Tibial artery (tissue), 4 donors: Measurements from ENCODE around the gene PMEPA1.

Experiments
- DNase-seq, 2 donors: peaks; one replicate each; pipeline ENCODE4 v3.0.0-alpha.2; 2019
- H3K27ac ChIP-seq, 2 donors: fragments of 200-600 bp; sonication (generic) in 1 of 2; 1 replicate in 1 of 2; 2 replicates in 1 of 2; pipeline ENCODE4 v1.5.1; 2018 to 2019; ENCODE audit warnings: mild to moderate bottlenecking in 1 of 2
- H3K27me3 ChIP-seq, 2 donors: fragments of 200-600 bp; sonication (generic) in 1 of 2; one replicate each; pipeline versions ENCODE4 v1.5.1 to v1.6.0; 2016 to 2019
- H3K36me3 ChIP-seq, 3 donors: fragments of 200-600 bp; sonication (generic) in 2 of 3; one replicate each; pipeline ENCODE4 v1.5.1; 2016 to 2019; ENCODE audit warnings: mild to moderate bottlenecking in 2 of 3
- H3K4me1 ChIP-seq, 4 donors: fragments of 200-600 bp; sonication (generic) in 2 of 4; 1 replicate in 3 of 4; 2 replicates in 1 of 4; pipeline ENCODE4 v1.5.1; 2016 to 2019
- H3K4me3 ChIP-seq, 2 donors: fragments of 200-600 bp; sonication (generic) in 1 of 2; 1 replicate in 1 of 2; 2 replicates in 1 of 2; pipeline ENCODE4 v1.5.1; 2018 to 2019; ENCODE audit warnings: mild to moderate bottlenecking in 2 of 2
- H3K9me3 ChIP-seq, 3 donors: fragments of 200-600 bp; sonication (generic) in 1 of 3; one replicate each; pipeline ENCODE4 v1.5.1; 2016 to 2019
- intact Hi-C: fragments of 100-400 bp; cut with DNase I; formaldehyde crosslinking; loops from one replicate; pipeline ENCODE4 v1.15.0; 2023; ENCODE audit warnings: low total_unique reads
- TF ChIP-seq, protein P1 (sequence below), 2 experiments: fragments of 200-600 bp in 1 of 2; fragments of 450-650 bp in 1 of 2; IDR thresholded peaks; one replicate each; pipeline ENCODE4 v1.5.1; 2017 to 2019; ENCODE audit warnings: antibody characterized with exemption in 2 of 2, mild to moderate bottlenecking in 1 of 2, moderate library complexity in 1 of 2

PMEPA1 gene

DNA sequence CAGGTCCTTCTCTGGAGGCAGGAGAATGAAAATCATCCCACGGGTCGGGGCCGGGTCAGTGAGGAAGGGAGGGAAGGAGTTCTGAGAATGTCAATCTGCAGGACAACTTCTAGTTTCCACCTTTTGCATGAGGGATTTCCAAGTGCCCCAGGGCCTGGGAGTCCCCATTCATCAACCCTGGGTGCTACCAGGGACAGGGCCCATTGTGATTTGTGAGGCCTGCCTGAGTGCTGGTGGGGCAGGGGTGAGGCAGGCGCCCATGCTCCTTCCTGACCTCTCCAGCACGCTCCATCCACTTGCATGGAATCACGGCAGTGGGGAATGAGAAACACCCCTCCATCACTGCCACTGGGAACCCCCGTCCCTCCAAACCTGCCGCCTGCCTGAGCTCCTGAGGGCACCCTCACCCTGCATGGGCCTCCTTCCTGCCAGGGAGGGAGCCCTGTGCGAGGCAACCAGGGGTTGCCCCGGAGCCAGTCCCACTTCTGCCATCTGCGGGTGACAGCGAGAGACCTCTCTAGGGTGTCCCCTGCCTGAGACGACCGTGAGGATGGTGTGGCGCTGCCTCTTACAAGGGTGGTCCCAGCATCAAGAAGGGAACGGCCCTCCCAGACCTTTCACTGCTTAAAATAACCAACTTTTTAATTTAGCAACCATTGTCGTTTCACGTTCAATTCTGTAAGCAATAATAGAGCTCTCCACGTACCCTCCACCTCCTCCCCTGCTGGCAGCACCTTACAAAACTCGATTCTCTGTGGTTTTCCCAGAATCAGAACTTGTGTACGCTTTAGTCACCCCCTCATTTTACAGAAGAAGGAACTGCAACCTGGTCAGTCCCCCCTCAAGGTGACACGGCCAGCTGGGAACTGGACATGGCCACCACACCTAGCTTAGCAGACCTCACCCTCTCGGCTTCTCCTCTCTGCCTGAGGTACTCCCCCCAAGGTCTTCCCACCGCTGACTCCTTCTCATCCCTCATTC lies 28.6 kb downstream of the PMEPA1 start:
- DNase-seq: no peak
- Histone ChIP-seq H3K4me1 (peaks cover 0 to 100% (median 75%) of the 10 kb centered on the region in 4 donors), H3K36me3 (no peaks in the 10 kb centered on the region), H3K9me3 (no peaks in the 10 kb centered on the region), H3K27ac (peak overlapping the region; percentile 67 to 78), H3K4me3 (no peak overlapping the region), H3K27me3 (no peaks in the 10 kb centered on the region)
- TF ChIP-seq, protein P1, sequence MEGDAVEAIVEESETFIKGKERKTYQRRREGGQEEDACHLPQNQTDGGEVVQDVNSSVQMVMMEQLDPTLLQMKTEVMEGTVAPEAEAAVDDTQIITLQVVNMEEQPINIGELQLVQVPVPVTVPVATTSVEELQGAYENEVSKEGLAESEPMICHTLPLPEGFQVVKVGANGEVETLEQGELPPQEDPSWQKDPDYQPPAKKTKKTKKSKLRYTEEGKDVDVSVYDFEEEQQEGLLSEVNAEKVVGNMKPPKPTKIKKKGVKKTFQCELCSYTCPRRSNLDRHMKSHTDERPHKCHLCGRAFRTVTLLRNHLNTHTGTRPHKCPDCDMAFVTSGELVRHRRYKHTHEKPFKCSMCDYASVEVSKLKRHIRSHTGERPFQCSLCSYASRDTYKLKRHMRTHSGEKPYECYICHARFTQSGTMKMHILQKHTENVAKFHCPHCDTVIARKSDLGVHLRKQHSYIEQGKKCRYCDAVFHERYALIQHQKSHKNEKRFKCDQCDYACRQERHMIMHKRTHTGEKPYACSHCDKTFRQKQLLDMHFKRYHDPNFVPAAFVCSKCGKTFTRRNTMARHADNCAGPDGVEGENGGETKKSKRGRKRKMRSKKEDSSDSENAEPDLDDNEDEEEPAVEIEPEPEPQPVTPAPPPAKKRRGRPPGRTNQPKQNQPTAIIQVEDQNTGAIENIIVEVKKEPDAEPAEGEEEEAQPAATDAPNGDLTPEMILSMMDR (IDR thresholded peaks at IDR 0.05): no peak
- intact Hi-C loops: no loop called here

DNA sequence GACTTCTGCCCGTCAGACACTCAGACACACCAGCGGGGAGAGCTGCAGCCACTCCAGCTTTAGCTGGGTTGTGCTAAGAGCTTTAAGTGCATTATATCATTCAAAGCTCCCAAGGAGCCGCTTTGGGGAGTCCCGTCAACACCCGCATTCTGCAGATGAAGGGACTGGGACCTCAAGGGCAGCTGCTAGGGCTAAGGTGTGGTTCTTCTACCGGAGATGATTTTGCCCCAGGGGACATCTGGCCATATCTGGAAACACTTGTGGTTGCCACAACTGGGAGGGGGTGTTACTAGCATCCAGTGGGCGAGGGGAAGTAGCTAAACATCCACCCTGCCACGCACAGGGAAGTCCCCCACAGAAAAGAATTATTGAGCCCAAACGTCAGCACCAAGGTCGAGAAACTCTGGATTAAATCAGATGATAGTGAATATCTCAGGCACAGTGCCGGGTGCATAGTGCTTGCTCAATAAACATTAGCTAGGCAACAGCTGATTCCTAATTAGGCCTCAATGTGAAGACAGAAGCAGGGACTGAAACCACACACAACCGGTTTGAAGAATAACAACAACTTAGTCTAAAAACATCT lies 29.6 kb downstream of the PMEPA1 start:
- TF ChIP-seq, protein P1 (IDR thresholded peaks at IDR 0.05): no peak
- no peak for DNase-seq
- Histone ChIP-seq H3K4me3 (no peak overlapping the region), H3K27me3 (no peaks in the 10 kb centered on the region), H3K9me3 (no peaks in the 10 kb centered on the region), H3K27ac (peak overlapping the region; percentile 67 to 78), H3K36me3 (no peaks in the 10 kb centered on the region), H3K4me1 (peaks cover 0 to 100% (median 74%) of the 10 kb centered on the region in 4 donors)
- intact Hi-C loops: no loop called here

DNA sequence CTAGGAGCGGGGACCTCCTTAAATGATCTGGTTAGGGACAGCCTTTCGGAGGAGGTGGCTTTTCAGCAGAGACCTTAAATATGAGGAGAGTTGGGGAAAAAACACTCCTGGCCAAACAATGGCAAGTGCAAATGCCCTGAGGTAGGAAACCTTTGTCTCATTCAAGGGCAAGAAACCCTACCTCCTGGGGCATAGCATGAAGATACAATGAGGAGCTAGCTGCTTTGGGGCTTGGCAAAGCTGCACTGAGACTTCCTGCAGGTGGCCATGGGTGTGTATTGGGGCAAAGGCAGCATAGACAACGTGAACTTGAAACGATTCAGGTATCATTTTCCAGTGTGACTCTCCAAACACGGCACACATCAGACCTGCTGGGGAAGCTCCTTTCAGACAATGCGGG lies 30.7 kb downstream of the PMEPA1 start:
- Histone ChIP-seq H3K27me3 (no peaks in the 10 kb centered on the region), H3K4me3 (no peak overlapping the region), H3K4me1 (peaks cover 0 to 100% (median 70%) of the 10 kb centered on the region in 4 donors), H3K27ac (no peak overlapping the region), H3K36me3 (no peaks in the 10 kb centered on the region), H3K9me3 (no peaks in the 10 kb centered on the region)
- intact Hi-C loops: no loop called here
- TF ChIP-seq, protein P1 (IDR thresholded peaks at IDR 0.05): no peak
- no peak for DNase-seq

DNA sequence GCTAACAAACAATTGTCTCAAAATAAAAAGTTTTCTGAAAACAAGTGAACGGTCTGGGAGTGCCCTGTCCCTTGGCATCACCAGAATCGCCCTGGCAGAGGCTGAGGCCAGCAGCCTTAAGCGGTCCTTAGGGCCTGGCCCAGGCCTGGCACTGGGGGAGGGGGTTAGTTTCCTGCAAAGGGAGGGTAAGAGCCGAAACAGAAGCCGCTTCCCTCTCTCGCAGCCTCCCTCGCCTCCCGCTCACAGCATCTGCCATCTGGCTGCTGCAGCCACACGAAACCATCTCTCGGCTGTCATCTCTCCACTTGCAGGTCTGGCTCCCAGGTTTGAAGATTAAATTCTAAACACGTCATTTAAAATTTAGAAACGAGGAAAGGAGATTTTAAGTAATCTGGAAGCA lies 31.5 kb downstream of the PMEPA1 start:
- peaks cover 0 to 100% (median 70%) of the 10 kb centered on the region in 4 donors for H3K4me1 ChIP-seq
- intact Hi-C loops: no loop called here
- no peaks in the 10 kb centered on the region for H3K9me3 ChIP-seq
- no peaks in the 10 kb centered on the region for H3K36me3 ChIP-seq
- H3K27ac ChIP-seq: peak overlapping the region in 1 of 2 donors; percentile 0
- TF ChIP-seq, protein P1 (IDR thresholded peaks at IDR 0.05): no peak
- H3K4me3 ChIP-seq: no peak overlapping the region
- DNase-seq: no peak
- H3K27me3 ChIP-seq: no peaks in the 10 kb centered on the region

DNA sequence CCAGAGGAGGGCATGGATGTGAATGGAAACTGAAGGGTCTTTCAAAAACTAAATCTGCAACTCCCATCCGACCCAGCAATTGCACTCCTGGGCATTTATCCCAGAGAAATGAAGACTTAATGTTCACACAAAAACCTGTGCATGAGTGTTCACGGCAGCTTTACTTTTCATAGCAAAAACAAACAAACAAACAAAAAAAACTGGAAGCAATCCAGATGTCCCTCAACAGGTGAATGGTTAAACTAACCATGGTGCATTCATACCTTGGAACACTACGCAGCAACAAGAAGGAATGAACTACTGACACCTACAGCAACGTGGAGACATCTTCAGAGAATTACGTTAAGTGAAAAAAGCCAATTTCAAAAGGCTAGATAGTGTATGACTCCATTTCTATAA lies 32.2 kb downstream of the PMEPA1 start:
- peaks cover 0 to 100% (median 71%) of the 10 kb centered on the region in 4 donors for H3K4me1 ChIP-seq
- H3K9me3 ChIP-seq: no peaks in the 10 kb centered on the region
- TF ChIP-seq, protein P1 (IDR thresholded peaks at IDR 0.05): no peak
- H3K36me3 ChIP-seq: no peaks in the 10 kb centered on the region
- no peak overlapping the region for H3K27ac ChIP-seq
- no peak for DNase-seq
- intact Hi-C loops: no loop called here
- H3K27me3 ChIP-seq: no peaks in the 10 kb centered on the region
- H3K4me3 ChIP-seq: no peak overlapping the region
